SJSA1 (cell line): ENCODE results near the gene SPHKAP. TPM values are rescaled to one million over a fixed set of nuclear protein-coding genes. Genes with fewer than 3 reads are reported as not detected.
"Not testable (repeated sequence)": the region's sequence is repeated elsewhere in the genome, so short reads cannot be mapped to it uniquely, and the experiment has no call there.

Experiments used
- DNase-seq, 2 experiments: peaks; one replicate each; pipeline ENCODE4 v3.0.0-alpha.2; 2015 to 2020; ENCODE audit warnings: low spot score in 2 of 2, low read depth in 1 of 2
- H3K27ac ChIP-seq: fragments of 250-450 bp; sonication (Bioruptor Pico); 2 replicates; pipeline ENCODE4 v1.5.1; 2020; ENCODE audit warnings: mild to moderate bottlenecking, moderate library complexity
- H3K27me3 ChIP-seq: fragments of 250-450 bp; sonication (Bioruptor Pico); replicated peaks from 2 replicates; pipeline ENCODE4 v1.5.1; 2020; ENCODE audit warnings: mild to moderate bottlenecking, moderate library complexity
- H3K36me3 ChIP-seq: fragments of 250-450 bp; sonication (Bioruptor Pico); 2 replicates; pipeline ENCODE4 v1.5.1; 2020; ENCODE audit warnings: mild to moderate bottlenecking
- H3K4me1 ChIP-seq: fragments of 250-450 bp; sonication (Bioruptor Pico); replicated peaks from 2 replicates; pipeline ENCODE4 v1.6.1; 2021; ENCODE audit warnings: mild to moderate bottlenecking
- H3K4me3 ChIP-seq: fragments of 250-450 bp; sonication (Bioruptor Pico); 2 replicates; pipeline ENCODE4 v1.5.1; 2020; ENCODE audit warnings: mild to moderate bottlenecking
- H3K9me3 ChIP-seq: fragments of 250-450 bp; sonication (Bioruptor Pico); replicated peaks from 2 replicates; pipeline ENCODE4 v1.5.1; 2020; ENCODE audit warnings: mild to moderate bottlenecking
- total RNA-seq: library from RNA; depleted of rRNA; stranded (reverse); fragments of >200 nt; shearing (Covaris generic); gene quantifications from 2 replicates; pipeline ENCODE4 v1.2.3, GENCODE V29; 2014

SPHKAP gene
- total RNA-seq, 1 experiment from 2014 or later = not detected

DNA sequence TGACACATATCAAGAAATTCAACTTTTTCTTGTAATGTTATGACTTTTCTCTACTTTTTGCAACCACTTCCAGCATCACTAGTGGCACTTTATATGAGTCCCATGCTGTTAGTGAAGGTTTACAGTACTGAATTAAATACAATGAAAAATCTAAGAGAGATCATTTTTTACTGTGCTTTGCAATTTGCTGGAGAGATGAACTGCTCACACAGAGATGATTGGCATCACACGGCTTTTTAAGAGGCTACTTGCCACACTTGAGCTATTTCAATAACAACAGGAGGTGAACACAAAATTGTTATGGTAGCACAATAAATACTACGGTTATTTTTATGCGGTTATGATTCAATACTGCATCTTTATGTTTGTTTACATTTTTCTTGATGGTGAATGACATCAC, 221.2 kb downstream of the SPHKAP start:
- Histone ChIP-seq H3K36me3 (no peaks in the 10 kb centered on the region), H3K4me3 (no peak overlapping the region), H3K27me3 (no peaks in the 10 kb centered on the region), H3K27ac (no peak overlapping the region), H3K4me1 (no peaks in the 10 kb centered on the region), H3K9me3 (no peaks in the 10 kb centered on the region)
- no peak for DNase-seq

DNA sequence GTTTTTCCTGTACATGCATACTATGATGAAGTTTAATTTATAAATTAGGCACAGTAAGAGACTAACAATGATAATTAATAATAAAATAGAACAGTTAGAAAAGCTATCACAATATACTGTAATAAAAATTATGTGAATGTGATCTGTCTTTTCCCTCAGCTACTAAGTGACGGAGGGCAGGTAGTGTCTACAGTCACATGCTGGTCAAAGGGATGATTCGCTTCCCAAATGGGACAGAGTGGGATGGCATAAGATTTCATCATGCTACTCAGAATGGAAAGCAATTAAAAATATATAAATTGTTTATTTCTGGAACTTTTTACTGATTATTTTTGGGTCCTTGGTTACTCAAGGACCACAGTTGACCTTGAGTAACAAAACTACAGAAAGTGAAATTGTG, 238.5 kb downstream of the SPHKAP start:
- no peaks in the 10 kb centered on the region for H3K36me3 ChIP-seq
- H3K4me1 ChIP-seq = no peaks in the 10 kb centered on the region
- H3K27ac ChIP-seq = no peak overlapping the region
- H3K4me3 ChIP-seq = no peak overlapping the region
- H3K27me3 ChIP-seq = no peaks in the 10 kb centered on the region
- no peaks in the 10 kb centered on the region for H3K9me3 ChIP-seq
- no peak for DNase-seq

DNA sequence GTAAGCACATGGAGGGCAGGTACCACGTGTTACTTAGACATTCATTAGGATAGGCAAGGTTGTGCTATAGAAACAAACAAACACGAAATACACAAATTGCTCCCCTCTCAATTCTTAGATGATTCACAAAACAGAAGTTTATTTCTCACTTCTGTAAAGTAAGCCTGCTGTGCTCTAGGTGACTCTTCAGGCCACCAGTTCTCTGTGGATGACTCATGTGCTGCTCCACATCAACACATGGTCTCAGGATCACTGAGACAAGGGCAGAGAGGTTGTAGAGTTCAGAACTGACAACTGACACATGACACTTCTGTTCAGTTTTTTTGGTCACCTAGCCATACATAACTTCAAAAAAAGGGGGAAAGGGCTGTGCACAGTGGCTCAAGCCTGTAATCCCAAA, 239.5 kb downstream of the SPHKAP start:
- Histone ChIP-seq H3K27ac (no peak overlapping the region), H3K27me3 (no peaks in the 10 kb centered on the region), H3K36me3 (no peaks in the 10 kb centered on the region), H3K4me3 (no peak overlapping the region), H3K4me1 (no peaks in the 10 kb centered on the region), H3K9me3 (no peaks in the 10 kb centered on the region)
- no peak for DNase-seq

DNA sequence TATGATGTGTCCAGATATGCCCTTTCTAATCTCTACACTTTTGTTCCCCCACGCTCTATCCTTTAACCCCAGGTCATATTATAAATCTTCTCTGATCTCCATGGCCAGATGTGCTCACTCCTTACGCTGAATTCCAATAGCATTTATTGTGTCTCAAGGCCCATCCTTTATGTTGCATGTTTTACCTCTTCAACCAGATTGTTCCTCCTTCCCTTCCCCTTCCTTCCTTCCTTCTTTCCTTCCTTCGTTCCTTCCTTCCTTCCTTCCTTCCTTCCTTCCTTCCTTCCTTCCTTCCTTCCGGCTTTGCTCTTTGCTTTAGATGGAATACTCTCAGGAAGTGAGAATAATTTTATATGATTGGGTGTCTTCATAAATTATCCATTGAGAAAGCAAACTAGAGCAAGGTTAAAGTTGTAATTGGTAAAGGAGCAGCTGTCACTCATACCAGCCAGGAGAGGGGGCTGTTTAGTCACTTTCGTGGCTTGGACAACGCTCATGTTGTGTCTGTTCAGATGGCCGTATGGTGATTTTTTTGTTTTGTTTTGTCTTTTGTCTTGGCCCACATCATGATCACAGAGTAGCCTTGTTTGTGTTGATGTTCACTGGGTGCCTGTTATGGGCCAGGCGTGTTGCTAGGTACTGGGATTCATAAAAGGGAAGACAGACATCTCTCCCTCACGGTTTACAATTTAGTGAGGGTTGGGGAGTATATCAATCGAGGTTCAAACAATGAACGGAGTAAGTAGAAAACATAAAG, 242.0 kb downstream of the SPHKAP start:
- Histone ChIP-seq H3K27ac (no peak overlapping the region), H3K9me3 (no peaks in the 10 kb centered on the region), H3K4me1 (no peaks in the 10 kb centered on the region), H3K36me3 (no peaks in the 10 kb centered on the region), H3K4me3 (no peak overlapping the region), H3K27me3 (no peaks in the 10 kb centered on the region)
- DNase-seq = no peak

DNA sequence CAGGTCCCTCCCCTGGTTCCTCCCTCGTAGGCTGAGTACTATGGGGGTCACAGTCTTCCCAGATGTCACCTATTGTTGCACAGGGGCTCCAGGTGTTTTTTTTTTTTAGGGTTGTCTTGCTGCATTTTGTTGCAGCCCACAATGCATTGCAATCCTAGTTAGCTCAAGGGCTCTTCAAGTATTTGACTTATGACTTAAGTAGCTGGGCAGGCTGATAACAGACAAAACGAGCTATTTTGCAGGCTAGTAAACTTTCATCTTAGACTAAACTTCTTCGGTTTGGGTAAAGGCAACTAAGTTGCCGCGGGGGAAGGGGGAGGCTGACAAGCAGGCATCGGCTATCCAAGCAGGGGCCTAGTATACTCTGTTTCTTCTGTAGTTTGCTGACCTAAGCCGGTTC, 245.2 kb downstream of the SPHKAP start:
- H3K27ac ChIP-seq, H3K36me3 ChIP-seq, H3K9me3 ChIP-seq, DNase-seq, H3K4me1 ChIP-seq, H3K4me3 ChIP-seq, H3K27me3 ChIP-seq: not testable (repeated sequence)

DNA sequence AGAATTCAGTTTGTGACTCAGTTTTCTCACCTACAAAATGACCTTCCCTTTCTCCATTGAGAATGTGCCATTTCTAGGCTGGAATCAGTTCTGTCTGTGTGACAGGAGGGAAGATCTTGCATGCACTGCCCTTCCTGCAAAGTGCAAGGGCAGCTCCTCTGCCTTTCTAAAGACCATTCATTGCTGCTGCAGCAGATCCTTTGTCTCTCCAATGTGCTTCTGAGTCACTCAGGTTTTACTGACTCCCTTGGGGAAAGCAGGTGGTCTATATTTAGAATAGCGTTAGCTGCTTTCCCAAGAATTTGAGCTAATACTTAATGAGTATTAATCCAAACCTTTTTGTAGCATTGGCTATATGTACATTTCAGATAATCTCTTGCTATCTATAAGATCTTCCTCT, 247.6 kb downstream of the SPHKAP start:
- Histone ChIP-seq H3K27ac (no peak overlapping the region), H3K27me3 (no peaks in the 10 kb centered on the region; the same call in 1 of the 2 replicates), H3K4me3 (no peak overlapping the region), H3K36me3 (no peaks in the 10 kb centered on the region), H3K9me3 (no peaks in the 10 kb centered on the region), H3K4me1 (no peaks in the 10 kb centered on the region)
- DNase-seq = no peak

DNA sequence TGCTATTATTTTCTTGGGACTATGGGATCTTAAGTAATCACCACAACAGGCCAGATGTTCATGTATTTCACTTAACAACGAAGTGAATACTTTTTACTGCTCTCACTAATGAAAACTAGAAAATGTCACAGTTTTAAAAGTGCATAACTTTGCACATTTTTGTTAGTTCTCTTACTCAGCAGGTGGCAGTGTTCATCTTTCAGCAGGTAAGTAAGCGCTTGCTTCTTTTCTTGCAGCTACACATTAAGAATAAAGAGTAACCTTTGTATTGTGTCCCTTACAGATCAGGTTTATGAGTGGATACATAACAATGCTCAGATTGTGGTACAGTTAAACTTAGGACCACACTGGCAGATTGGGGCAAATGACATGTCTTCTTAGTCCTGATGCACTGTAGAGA, 249.1 kb downstream of the SPHKAP start:
- Histone ChIP-seq H3K36me3 (no peaks in the 10 kb centered on the region), H3K4me1 (no peaks in the 10 kb centered on the region), H3K4me3 (no peak overlapping the region), H3K9me3 (no peaks in the 10 kb centered on the region), H3K27ac (no peak overlapping the region), H3K27me3 (no peaks in the 10 kb centered on the region; the same call in 1 of the 2 replicates)
- DNase-seq = no peak

DNA sequence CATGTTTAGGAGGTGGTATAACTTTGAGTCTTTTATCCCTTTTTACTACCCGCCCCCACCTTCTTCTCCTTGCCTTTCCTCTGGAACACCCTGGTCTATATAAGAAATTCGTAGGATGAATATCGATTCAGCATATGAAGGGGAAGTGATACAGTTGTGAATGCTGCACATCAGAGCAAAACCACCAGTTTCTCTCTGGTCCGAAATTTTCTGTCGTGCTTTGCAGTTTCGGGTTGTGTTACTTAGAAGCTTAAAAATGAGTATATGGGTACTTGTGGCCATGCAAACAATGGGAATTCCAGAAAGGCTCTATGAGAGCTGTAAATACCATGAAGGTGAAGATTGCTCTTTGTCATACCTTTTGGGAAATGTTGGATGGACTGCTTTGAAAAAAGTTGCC, 249.5 kb downstream of the SPHKAP start:
- Histone ChIP-seq H3K36me3 (no peaks in the 10 kb centered on the region), H3K9me3 (no peaks in the 10 kb centered on the region), H3K27ac (no peak overlapping the region), H3K4me3 (no peak overlapping the region), H3K27me3 (no peaks in the 10 kb centered on the region; the same call in 1 of the 2 replicates), H3K4me1 (no peaks in the 10 kb centered on the region)
- DNase-seq = no peak
